Neural cell (in vitro differentiated cells): Measurements from ENCODE around the gene DPF3.

Experiments used
- EP300 ChIP-seq: fragments of 450-650 bp; conservative IDR thresholded peaks from 2 replicates; pipeline ENCODE4 v1.6.1; 2014; ENCODE audit warnings: antibody characterized with exemption, mild to moderate bottlenecking, moderate library complexity; ENCODE audit not compliant: poor library complexity, severe bottlenecking
- EZH2 ChIP-seq: fragments of 200-600, 300-800 bp; shearing (Covaris generic), sonication (generic); IDR thresholded peaks from 2 replicates; pipeline ENCODE4 v1.6.1; 2014; ENCODE audit warnings: antibody characterized with exemption, low read length, borderline replicate concordance, mild to moderate bottlenecking; ENCODE audit not compliant: insufficient read depth, poor library complexity, severe bottlenecking
- MXI1 ChIP-seq: fragments of 450-650 bp; conservative IDR thresholded peaks from 2 replicates; pipeline ENCODE4 v1.6.1; 2014; ENCODE audit warnings: antibody characterized with exemption, mild to moderate bottlenecking; ENCODE audit not compliant: poor library complexity, severe bottlenecking
- POLR2AphosphoS5 ChIP-seq: IDR thresholded peaks from 2 replicates; pipeline ENCODE4 v1.6.1; 2012
- RAD21 ChIP-seq: fragments of 450-650 bp; conservative IDR thresholded peaks from 2 replicates; pipeline ENCODE4 v1.6.1; 2014; ENCODE audit warnings: antibody characterized with exemption, mild to moderate bottlenecking, moderate library complexity
- TAF1 ChIP-seq: IDR thresholded peaks from 2 replicates; pipeline ENCODE4 v1.6.1; 2012; ENCODE audit warnings: low read depth
- TF ChIP-seq, protein P1 (sequence below): fragments of 450-650 bp; IDR thresholded peaks from 2 replicates; pipeline ENCODE4 v1.5.1; 2014; ENCODE audit warnings: antibody characterized with exemption, mild to moderate bottlenecking, moderate library complexity; ENCODE audit not compliant: poor library complexity, severe bottlenecking
- TF ChIP-seq, protein P2 (sequence below): IDR thresholded peaks from 2 replicates; pipeline ENCODE4 v1.6.1; 2012; ENCODE audit warnings: borderline replicate concordance

GRCh38 chr14:72892879-72893635 lies 844 bp downstream of the DPF3 start:
- no peak for TF ChIP-seq RAD21
- TF ChIP-seq, protein P1, sequence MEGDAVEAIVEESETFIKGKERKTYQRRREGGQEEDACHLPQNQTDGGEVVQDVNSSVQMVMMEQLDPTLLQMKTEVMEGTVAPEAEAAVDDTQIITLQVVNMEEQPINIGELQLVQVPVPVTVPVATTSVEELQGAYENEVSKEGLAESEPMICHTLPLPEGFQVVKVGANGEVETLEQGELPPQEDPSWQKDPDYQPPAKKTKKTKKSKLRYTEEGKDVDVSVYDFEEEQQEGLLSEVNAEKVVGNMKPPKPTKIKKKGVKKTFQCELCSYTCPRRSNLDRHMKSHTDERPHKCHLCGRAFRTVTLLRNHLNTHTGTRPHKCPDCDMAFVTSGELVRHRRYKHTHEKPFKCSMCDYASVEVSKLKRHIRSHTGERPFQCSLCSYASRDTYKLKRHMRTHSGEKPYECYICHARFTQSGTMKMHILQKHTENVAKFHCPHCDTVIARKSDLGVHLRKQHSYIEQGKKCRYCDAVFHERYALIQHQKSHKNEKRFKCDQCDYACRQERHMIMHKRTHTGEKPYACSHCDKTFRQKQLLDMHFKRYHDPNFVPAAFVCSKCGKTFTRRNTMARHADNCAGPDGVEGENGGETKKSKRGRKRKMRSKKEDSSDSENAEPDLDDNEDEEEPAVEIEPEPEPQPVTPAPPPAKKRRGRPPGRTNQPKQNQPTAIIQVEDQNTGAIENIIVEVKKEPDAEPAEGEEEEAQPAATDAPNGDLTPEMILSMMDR, result no peak
- TF ChIP-seq, protein P2, sequence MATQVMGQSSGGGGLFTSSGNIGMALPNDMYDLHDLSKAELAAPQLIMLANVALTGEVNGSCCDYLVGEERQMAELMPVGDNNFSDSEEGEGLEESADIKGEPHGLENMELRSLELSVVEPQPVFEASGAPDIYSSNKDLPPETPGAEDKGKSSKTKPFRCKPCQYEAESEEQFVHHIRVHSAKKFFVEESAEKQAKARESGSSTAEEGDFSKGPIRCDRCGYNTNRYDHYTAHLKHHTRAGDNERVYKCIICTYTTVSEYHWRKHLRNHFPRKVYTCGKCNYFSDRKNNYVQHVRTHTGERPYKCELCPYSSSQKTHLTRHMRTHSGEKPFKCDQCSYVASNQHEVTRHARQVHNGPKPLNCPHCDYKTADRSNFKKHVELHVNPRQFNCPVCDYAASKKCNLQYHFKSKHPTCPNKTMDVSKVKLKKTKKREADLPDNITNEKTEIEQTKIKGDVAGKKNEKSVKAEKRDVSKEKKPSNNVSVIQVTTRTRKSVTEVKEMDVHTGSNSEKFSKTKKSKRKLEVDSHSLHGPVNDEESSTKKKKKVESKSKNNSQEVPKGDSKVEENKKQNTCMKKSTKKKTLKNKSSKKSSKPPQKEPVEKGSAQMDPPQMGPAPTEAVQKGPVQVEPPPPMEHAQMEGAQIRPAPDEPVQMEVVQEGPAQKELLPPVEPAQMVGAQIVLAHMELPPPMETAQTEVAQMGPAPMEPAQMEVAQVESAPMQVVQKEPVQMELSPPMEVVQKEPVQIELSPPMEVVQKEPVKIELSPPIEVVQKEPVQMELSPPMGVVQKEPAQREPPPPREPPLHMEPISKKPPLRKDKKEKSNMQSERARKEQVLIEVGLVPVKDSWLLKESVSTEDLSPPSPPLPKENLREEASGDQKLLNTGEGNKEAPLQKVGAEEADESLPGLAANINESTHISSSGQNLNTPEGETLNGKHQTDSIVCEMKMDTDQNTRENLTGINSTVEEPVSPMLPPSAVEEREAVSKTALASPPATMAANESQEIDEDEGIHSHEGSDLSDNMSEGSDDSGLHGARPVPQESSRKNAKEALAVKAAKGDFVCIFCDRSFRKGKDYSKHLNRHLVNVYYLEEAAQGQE, result no peak
- no peak for TF ChIP-seq TAF1
- TF ChIP-seq EZH2, result no peak
- TF ChIP-seq EP300, result no peak
- no peak for TF ChIP-seq POLR2AphosphoS5
- TF ChIP-seq MXI1, result no peak
